Urinary bladder (tissue), 4 donors: ENCODE results near the gene UBE2L5. TPM values are rescaled to one million over a fixed set of nuclear protein-coding genes. Genes with fewer than 3 reads are reported as not detected.

Source experiments
- DNase-seq: peaks from one replicate; pipeline ENCODE4 v3.0.0-alpha.2; 2015; ENCODE audit errors: extremely low spot score
- H3K27ac ChIP-seq: one replicate; pipeline ENCODE4 v1.5.1; 2013; ENCODE audit warnings: low read depth, mild to moderate bottlenecking, moderate library complexity
- H3K36me3 ChIP-seq: one replicate; pipeline ENCODE4 v1.6.1; 2013; ENCODE audit warnings: mild to moderate bottlenecking, moderate library complexity; ENCODE audit not compliant: insufficient read depth
- H3K4me1 ChIP-seq: one replicate; pipeline ENCODE4 v1.6.1; 2013; ENCODE audit warnings: mild to moderate bottlenecking, moderate library complexity; ENCODE audit not compliant: insufficient read depth
- H3K4me3 ChIP-seq: one replicate; pipeline ENCODE4 v1.5.1; 2013; ENCODE audit warnings: low read depth, low read length
- WGBS: extraction: QIAGEN DNeasy Blood & Tissue Kit; methylation state at CpG from one replicate; pipeline ENCODE4 v1.1.7; 2013; 5-methylcytosine and 5-hydroxymethylcytosine counted together
- polyA plus RNA-seq: library from polyadenylated mRNA; stranded (reverse); fragments of 200-250 nt; gene quantifications from one replicate; pipeline ENCODE4 v1.2.3, GENCODE V29; 2013
- total RNA-seq: library from RNA; depleted of rRNA; stranded (reverse); fragments of >200 nt; gene quantifications from one replicate; pipeline ENCODE4 v1.2.3, GENCODE V29; 2014
- donor health status: healthy with polysubstance abuse.
- donor health status: healthy.

UBE2L5 gene
- total and polyA plus RNA-seq, 2 donors, result 0.20 to 0.21 TPM

GRCh38 chr13:30413842-30414241 is 8.5 kb upstream of the UBE2L5 start:
- Histone ChIP-seq H3K4me1 (no peaks in the 10 kb centered on the region), H3K27ac (no peak overlapping the region), H3K36me3 (no peaks in the 10 kb centered on the region), H3K4me3 (no peak overlapping the region)
- WGBS, result 86% methylated on average over 3 of the region's 3 CpGs
- DNase-seq, result no peak

- Histone ChIP-seq H3K4me1 (no peaks in the 10 kb centered on the region), H3K27ac (no peak overlapping the region), H3K4me3 (no peak overlapping the region), H3K36me3 (no peaks in the 10 kb centered on the region)
- no peak for DNase-seq
- WGBS, result 78% methylated on average over 3 of the region's 3 CpGs
These were observed 6.8 kb upstream of the UBE2L5 start for GRCh38 chr13:30415430-30416030.

- Histone ChIP-seq H3K36me3 (no peaks in the 10 kb centered on the region), H3K4me3 (no peak overlapping the region), H3K4me1 (no peaks in the 10 kb centered on the region), H3K27ac (no peak overlapping the region)
- DNase-seq, result no peak
- WGBS, result 92% methylated on average over 1 of the region's 1 CpG
These were observed 5.8 kb upstream of the UBE2L5 start for GRCh38 chr13:30416471-30416870.

- Histone ChIP-seq H3K4me3 (no peak overlapping the region), H3K4me1 (no peaks in the 10 kb centered on the region), H3K36me3 (no peaks in the 10 kb centered on the region), H3K27ac (no peak overlapping the region)
- no peak for DNase-seq
- WGBS, result 77% methylated on average over 6 of the region's 6 CpGs
These were observed 4.1 kb upstream of the UBE2L5 start for GRCh38 chr13:30418075-30418716.

- Histone ChIP-seq H3K27ac (no peak overlapping the region), H3K4me1 (no peaks in the 10 kb centered on the region), H3K4me3 (no peak overlapping the region), H3K36me3 (no peaks in the 10 kb centered on the region)
- WGBS, result 74% methylated on average over 9 of the region's 9 CpGs
- no peak for DNase-seq
These were observed 3.4 kb upstream of the UBE2L5 start for GRCh38 chr13:30418717-30419459.

GRCh38 chr13:30421093-30422053 is 920 bp upstream of the UBE2L5 start:
- DNase-seq, result peak; percentile 47
- Histone ChIP-seq H3K36me3 (no peaks in the 10 kb centered on the region), H3K4me1 (no peaks in the 10 kb centered on the region), H3K27ac (peak overlapping the region; percentile 77), H3K4me3 (peak overlapping the region; percentile 65)
- WGBS, result 4% methylated on average over 51 of the region's 53 CpGs

GRCh38 chr13:30423891-30424290 is 1.6 kb downstream of the UBE2L5 start:
- DNase-seq, result no peak
- Histone ChIP-seq H3K36me3 (no peaks in the 10 kb centered on the region), H3K27ac (no peak overlapping the region), H3K4me3 (no peak overlapping the region), H3K4me1 (no peaks in the 10 kb centered on the region)
- 90% methylated on average over 3 of the region's 3 CpGs for WGBS

- Histone ChIP-seq H3K36me3 (no peaks in the 10 kb centered on the region), H3K27ac (no peak overlapping the region), H3K4me3 (no peak overlapping the region), H3K4me1 (no peaks in the 10 kb centered on the region)
- WGBS, result 93% methylated on average over 3 of the region's 3 CpGs
- DNase-seq, result no peak
These were observed 6.9 kb downstream of the UBE2L5 start for GRCh38 chr13:30429235-30429634.

- H3K36me3 ChIP-seq, result no peaks in the 10 kb centered on the region
- DNase-seq, result no peak
- no peaks in the 10 kb centered on the region for H3K4me1 ChIP-seq
- H3K4me3 ChIP-seq, result no peak overlapping the region
- no peak overlapping the region for H3K27ac ChIP-seq
- 42% methylated on average over 6 of the region's 6 CpGs for WGBS
These were observed 7.7 kb downstream of the UBE2L5 start for GRCh38 chr13:30429721-30430694.

GRCh38 chr13:30431269-30431940 is 9.1 kb downstream of the UBE2L5 start:
- no peak for DNase-seq
- Histone ChIP-seq H3K36me3 (no peaks in the 10 kb centered on the region), H3K4me3 (no peak overlapping the region), H3K27ac (no peak overlapping the region), H3K4me1 (no peaks in the 10 kb centered on the region)
- 72% methylated on average over 2 of the region's 2 CpGs for WGBS

GRCh38 chr13:30435911-30436451 is 13.7 kb downstream of the UBE2L5 start:
- H3K4me1 ChIP-seq, result no peaks in the 10 kb centered on the region
- no peak overlapping the region for H3K27ac ChIP-seq
- 63% methylated on average over 3 of the region's 3 CpGs for WGBS
- no peaks in the 10 kb centered on the region for H3K36me3 ChIP-seq
- no peak overlapping the region for H3K4me3 ChIP-seq
- no peak for DNase-seq

GRCh38 chr13:30437177-30437576 is 14.9 kb downstream of the UBE2L5 start:
- H3K36me3 ChIP-seq, result no peaks in the 10 kb centered on the region
- DNase-seq, result no peak
- no peak overlapping the region for H3K4me3 ChIP-seq
- WGBS, result 75% methylated on average over 8 of the region's 8 CpGs
- no peak overlapping the region for H3K27ac ChIP-seq
- no peaks in the 10 kb centered on the region for H3K4me1 ChIP-seq
